ENCODE measurements around the gene HSD3B7.

HSD3B7 gene

DNA sequence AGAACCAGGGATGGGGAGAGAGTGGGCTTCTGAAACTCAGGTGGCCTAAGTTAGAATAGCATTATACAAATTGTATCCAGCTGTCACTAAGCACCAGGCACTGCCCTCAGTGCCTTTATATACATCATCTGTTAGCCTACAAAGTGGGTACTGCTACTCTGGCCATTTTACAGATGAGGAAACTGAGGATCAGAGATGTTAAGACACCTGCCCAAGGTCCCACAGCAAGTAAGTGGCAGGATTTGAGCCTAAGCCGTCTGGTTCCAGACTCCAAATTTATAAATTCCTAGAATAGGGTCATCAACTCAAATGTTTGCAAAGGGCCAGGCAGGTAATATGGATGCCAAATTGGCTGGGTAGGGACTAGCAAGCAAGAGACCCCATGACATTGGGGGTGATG lies 33.8 kb upstream of the HSD3B7 start:
- Mint-ChIP-seq H3K4me1 (peaks cover 26% of the 10 kb centered on the region), H3K36me3 (peaks cover 20% of the 10 kb centered on the region), H3K4me3 (peak overlapping the region; percentile 89), H3K9me3 (no peaks in the 10 kb centered on the region), H3K27ac (peak overlapping the region; percentile 91)
- DNase-seq (ENCODE audit: low spot score in 2 of 2) (no peak), ATAC-seq (no peak)

DNA sequence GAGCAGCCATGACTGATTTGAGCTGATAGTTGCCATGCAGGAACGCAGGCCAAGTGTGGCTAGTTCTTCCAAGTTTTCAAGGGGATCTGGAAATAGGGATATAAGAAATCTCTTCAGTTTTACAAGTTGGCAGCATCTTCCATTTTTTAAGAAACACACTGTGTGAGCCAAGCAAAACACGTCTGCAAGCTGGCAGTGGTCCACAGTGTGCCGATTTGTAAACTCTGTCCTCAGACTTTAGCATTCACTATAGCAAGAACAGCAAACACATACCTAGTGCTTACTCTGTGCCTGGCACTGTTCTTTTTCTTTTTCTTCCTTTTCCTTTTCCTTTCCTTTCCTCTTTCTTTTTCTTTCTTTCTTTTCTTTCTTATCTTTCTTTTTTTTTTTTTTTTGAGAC lies 33.3 kb upstream of the HSD3B7 start:
- no peak overlapping the region for H3K4me3 Mint-ChIP-seq
- no peak for ATAC-seq
- peaks cover 17% of the 10 kb centered on the region for H3K36me3 Mint-ChIP-seq
- H3K27ac Mint-ChIP-seq, result no peak overlapping the region
- H3K9me3 Mint-ChIP-seq, result no peaks in the 10 kb centered on the region
- H3K4me1 Mint-ChIP-seq, result peaks cover 30% of the 10 kb centered on the region
- DNase-seq (ENCODE audit: low spot score in 2 of 2), result no peak

- Mint-ChIP-seq H3K4me1 (peaks cover 30% of the 10 kb centered on the region), H3K9me3 (no peaks in the 10 kb centered on the region), H3K36me3 (peaks cover 24% of the 10 kb centered on the region), H3K27ac (no peak overlapping the region), H3K4me3 (no peak overlapping the region)
- ATAC-seq (no peak), DNase-seq (ENCODE audit: low spot score in 2 of 2) (no peak)
These were observed 31.9 kb upstream of the HSD3B7 start for GRCh38 chr16:30953111-30953510.

GRCh38 chr16:30953511-30954124 lies 31.4 kb upstream of the HSD3B7 start:
- H3K27ac Mint-ChIP-seq, result peak overlapping the region; percentile 56
- peak; percentile 43 for ATAC-seq
- H3K4me1 Mint-ChIP-seq, result peaks cover 34% of the 10 kb centered on the region
- DNase-seq (ENCODE audit: low spot score in 2 of 2), result peak; percentile 50 to 81
- no peak overlapping the region for H3K4me3 Mint-ChIP-seq
- H3K9me3 Mint-ChIP-seq, result no peaks in the 10 kb centered on the region
- peaks cover 28% of the 10 kb centered on the region for H3K36me3 Mint-ChIP-seq

DNA sequence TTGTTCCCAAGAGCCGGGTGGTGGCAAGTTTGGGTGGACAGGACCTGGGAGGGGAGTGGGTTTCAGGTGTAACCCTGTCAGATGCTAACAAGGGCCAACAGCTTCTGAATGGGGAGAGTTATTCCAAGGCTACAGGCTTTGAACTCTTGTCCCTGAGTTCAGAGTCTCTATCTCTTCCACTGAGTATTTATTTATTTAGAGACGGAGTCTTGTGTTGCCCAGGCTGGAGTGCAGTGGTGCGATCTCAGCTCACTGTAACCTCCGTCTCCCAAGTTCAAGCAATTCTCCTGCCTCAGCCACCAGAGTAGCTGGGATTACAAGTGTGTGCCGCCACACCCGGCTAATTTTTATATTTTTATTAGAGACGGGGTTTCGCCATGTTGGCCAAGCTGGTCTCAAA lies 30.0 kb upstream of the HSD3B7 start:
- Mint-ChIP-seq H3K4me3 (no peak overlapping the region), H3K9me3 (no peaks in the 10 kb centered on the region), H3K4me1 (peaks cover 42% of the 10 kb centered on the region), H3K36me3 (peaks cover 34% of the 10 kb centered on the region), H3K27ac (peak overlapping the region; percentile 56)
- DNase-seq (ENCODE audit: low spot score in 2 of 2) (no peak), ATAC-seq (no peak)

GRCh38 chr16:30956601-30957455 lies 28.2 kb upstream of the HSD3B7 start:
- peaks cover 47% of the 10 kb centered on the region for H3K36me3 Mint-ChIP-seq
- peak; percentile 82 to 95 for DNase-seq (ENCODE audit: low spot score in 2 of 2)
- H3K4me3 Mint-ChIP-seq, result peak overlapping the region; percentile 89
- H3K27ac Mint-ChIP-seq, result peak overlapping the region; percentile 99
- peaks cover 39% of the 10 kb centered on the region for H3K4me1 Mint-ChIP-seq
- peak; percentile 81 for ATAC-seq
- H3K9me3 Mint-ChIP-seq, result no peaks in the 10 kb centered on the region

- peak; percentile 92 to 98 for DNase-seq (ENCODE audit: low spot score in 2 of 2)
- peak within 1 kb of the TSS; percentile 99 for H3K27ac Mint-ChIP-seq
- H3K4me1 Mint-ChIP-seq, result peaks cover 39% of the 10 kb centered on the region
- H3K36me3 Mint-ChIP-seq, result peaks cover 55% of the 10 kb centered on the region
- peak within 1 kb of the TSS; percentile 89 for H3K4me3 Mint-ChIP-seq
- H3K9me3 Mint-ChIP-seq, result no peaks in the 10 kb centered on the region
- peak; percentile 91 for ATAC-seq
These were observed 27.4 kb upstream of the HSD3B7 start, which contains the start of gene SETD1A for GRCh38 chr16:30957456-30958174. Gene SETD1A, plus strand, starts transcription at chr16:30957754. Its CDS starts 978 bp downstream, at chr16:30958732.

DNA sequence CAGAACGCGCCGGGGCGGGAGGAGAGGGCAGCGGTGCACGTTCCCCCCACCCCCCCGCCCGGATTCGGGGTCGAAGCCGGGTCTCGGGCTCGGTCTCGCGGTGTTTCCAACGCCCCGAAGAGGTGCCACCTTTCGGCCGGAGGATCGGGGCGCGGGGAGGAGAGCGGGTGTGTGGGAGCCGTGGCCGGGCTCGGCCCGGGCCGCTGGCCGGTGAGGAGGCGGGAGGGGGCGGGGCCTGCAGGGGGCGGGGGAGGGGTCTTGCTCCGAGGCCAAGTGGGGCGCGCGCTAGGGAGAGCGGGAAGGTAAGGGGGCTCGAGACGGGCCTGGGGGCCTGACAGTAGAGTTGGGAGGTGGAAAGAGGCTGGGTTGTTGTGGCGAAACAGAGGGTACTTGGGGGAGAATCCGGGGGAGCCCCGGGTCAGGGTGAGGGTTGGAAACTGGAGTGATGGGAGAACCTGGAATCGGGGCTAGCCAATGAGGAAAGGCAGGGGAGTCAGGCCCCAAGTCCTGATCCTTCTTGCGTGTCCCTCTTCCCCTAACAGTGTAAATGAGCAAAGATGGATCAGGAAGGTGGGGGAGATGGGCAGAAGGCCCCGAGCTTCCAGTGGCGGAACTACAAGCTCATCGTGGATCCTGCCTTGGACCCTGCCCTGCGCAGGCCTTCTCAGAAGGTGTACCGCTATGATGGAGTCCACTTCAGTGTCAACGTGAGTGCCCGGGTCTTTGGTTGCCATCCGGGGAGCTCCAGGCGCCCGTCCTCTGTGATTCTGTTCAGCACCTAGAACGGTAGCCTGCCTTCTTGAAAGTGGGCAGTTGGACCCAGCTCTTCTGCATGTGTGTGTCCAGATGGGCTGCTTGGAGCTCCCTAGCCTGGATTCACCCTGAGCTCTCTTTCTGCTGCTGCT lies 26.6 kb upstream of the HSD3B7 start:
- Mint-ChIP-seq H3K36me3 (peaks cover 63% of the 10 kb centered on the region), H3K4me3 (peak overlapping the region; percentile 89), H3K27ac (peak overlapping the region; percentile 94), H3K9me3 (no peaks in the 10 kb centered on the region), H3K4me1 (peaks cover 37% of the 10 kb centered on the region)
- ATAC-seq (no peak), DNase-seq (ENCODE audit: low spot score in 2 of 2) (no peak)

DNA sequence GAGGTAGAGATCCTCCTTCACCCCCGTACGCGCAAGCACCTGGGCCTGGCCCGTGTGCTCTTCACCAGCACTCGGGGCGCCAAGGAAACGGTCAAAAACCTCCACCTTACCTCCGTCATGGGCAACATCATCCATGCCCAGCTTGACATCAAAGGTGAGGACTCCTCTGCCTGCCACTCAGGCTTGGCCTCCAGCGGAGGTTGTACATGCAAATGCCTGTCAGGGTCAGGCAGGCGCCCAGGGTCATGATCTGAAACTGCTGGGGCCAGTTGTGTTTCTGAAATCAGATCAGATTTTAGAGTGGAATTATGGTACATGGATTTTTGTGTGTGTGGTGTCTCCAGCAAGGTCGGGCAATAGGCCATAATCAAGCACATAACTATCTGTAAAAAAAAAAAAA lies 23.6 kb upstream of the HSD3B7 start:
- peaks cover 93% of the 10 kb centered on the region for H3K36me3 Mint-ChIP-seq
- H3K4me3 Mint-ChIP-seq, result no peak overlapping the region
- H3K27ac Mint-ChIP-seq, result no peak overlapping the region
- no peak for ATAC-seq
- H3K4me1 Mint-ChIP-seq, result peaks cover 35% of the 10 kb centered on the region
- no peaks in the 10 kb centered on the region for H3K9me3 Mint-ChIP-seq
- no peak for DNase-seq (ENCODE audit: low spot score in 2 of 2)

DNA sequence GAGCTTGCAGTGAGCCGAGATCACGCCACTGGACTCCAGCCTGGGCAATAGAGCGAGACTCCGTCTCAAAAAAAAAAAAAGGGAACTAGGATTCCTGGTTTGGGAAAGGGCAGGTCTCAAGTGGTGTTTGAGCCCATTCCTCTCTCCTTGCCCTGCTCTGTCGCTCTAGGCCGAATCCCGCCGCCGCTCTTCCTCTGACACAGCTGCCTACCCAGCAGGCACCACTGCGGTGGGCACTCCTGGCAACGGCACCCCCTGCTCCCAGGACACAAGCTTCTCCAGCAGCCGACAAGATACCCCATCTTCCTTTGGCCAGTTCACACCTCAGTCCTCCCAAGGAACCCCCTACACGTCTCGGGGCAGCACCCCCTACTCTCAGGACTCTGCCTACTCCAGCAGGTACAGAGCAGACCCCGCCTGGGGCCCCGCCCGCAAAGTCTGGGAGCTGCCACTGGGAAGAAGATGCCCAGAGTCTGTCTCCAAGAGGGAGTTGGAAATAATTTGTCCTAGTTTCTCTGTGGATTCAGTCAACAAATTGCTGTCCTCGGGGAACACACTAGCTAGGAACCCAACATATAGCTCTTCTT lies 21.0 kb upstream of the HSD3B7 start:
- H3K27ac Mint-ChIP-seq, result peak overlapping the region; percentile 65
- H3K36me3 Mint-ChIP-seq, result peaks cover 98% of the 10 kb centered on the region
- H3K4me1 Mint-ChIP-seq, result peaks cover 25% of the 10 kb centered on the region
- H3K9me3 Mint-ChIP-seq, result no peaks in the 10 kb centered on the region
- DNase-seq (ENCODE audit: low spot score in 2 of 2) (no peak), ATAC-seq (no peak)
- no peak overlapping the region for H3K4me3 Mint-ChIP-seq

- ATAC-seq (no peak), DNase-seq (ENCODE audit: low spot score in 2 of 2) (no peak)
- Mint-ChIP-seq H3K4me3 (no peak overlapping the region), H3K36me3 (peaks cover 98% of the 10 kb centered on the region), H3K9me3 (no peaks in the 10 kb centered on the region), H3K4me1 (peaks cover 18% of the 10 kb centered on the region), H3K27ac (peak overlapping the region; percentile 65)
These were observed 20.3 kb upstream of the HSD3B7 start for GRCh38 chr16:30964574-30965226.

DNA sequence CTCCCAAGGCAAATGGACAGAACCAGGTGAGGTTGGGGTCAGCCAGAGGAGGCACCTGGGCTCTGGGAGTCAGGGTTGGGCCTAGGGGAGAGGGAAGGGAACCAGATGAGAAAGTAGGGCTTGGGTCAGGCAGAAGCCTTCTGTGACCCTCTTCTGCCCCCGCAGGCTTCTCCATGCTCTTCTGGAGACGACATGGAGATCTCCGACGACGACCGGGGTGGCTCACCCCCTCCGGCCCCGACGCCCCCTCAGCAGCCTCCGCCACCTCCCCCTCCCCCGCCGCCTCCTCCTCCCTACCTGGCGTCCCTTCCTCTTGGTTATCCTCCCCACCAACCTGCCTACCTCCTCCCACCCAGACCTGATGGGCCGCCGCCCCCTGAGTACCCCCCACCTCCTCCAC lies 19.6 kb upstream of the HSD3B7 start:
- Mint-ChIP-seq H3K36me3 (peaks cover 98% of the 10 kb centered on the region), H3K27ac (peak overlapping the region; percentile 65)
- no peak for ATAC-seq

DNA sequence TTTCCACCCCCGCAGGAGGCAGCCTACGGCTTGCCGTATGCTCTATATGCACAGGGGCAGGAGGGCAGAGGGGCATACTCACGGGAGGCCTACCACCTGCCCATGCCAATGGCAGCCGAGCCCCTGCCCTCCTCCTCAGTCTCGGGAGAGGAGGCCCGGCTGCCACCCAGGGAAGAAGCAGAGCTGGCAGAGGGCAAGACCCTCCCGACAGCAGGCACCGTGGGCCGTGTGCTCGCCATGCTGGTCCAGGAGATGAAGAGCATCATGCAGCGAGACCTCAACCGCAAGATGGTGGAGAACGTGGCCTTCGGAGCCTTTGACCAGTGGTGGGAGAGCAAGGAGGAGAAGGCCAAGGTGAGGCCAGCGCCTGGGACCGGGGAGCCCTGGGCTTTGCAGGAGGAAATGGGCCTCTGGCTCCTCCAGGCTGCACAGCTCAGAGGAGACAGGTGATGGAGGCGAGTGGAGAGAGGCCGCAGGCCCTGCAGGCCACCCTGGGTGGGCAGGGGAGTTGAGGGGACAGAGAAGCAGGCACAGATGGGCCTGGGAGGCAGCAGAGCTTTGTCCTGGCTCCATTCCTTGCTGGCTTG lies 18.9 kb upstream of the HSD3B7 start:
- Mint-ChIP-seq H3K27ac (peak overlapping the region; percentile 90), H3K4me1 (peaks cover 12% of the 10 kb centered on the region), H3K36me3 (peaks cover 98% of the 10 kb centered on the region), H3K4me3 (no peak overlapping the region), H3K9me3 (no peaks in the 10 kb centered on the region)
- DNase-seq (ENCODE audit: low spot score in 2 of 2) (no peak), ATAC-seq (no peak)

More for the DNA sequence above, 19.6 kb upstream of the HSD3B7 start:
- Mint-ChIP-seq H3K9me3 (no peaks in the 10 kb centered on the region), H3K4me3 (no peak overlapping the region), H3K4me1 (peaks cover 10% of the 10 kb centered on the region)
- no peak for DNase-seq (ENCODE audit: low spot score in 2 of 2)

DNA sequence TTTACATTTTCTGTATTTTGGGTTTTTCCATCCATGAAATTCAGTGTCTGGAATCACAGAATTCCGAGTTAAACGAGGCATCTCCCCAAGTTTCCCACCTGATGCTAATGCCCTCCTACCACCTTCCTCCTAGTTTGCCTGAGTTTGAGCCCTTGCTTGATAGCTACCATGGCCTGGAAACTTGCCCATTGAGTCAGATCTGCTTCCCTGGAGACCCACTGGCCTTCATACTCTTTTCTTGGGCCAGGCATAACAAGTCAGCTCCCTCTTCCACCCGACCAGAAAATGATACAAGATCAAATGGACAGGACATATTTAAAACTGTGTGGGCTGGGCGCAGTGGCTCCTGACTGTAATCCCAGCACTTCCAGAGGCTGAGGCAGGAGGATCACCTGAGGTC lies 17.2 kb upstream of the HSD3B7 start:
- peaks cover 18% of the 10 kb centered on the region for H3K4me1 Mint-ChIP-seq
- H3K36me3 Mint-ChIP-seq, result peaks cover 98% of the 10 kb centered on the region
- DNase-seq (ENCODE audit: low spot score in 2 of 2) (no peak), ATAC-seq (no peak)
- H3K9me3 Mint-ChIP-seq, result no peaks in the 10 kb centered on the region
- H3K4me3 Mint-ChIP-seq, result no peak overlapping the region
- H3K27ac Mint-ChIP-seq, result no peak overlapping the region

Data from stimulated activated effector memory CD8-positive, alpha-beta T cell treated with anti-CD3 and anti-CD28 coated beads, Interleukin-12 subunit alpha, Interleukin-12 subunit beta, amount 100 ng/mL, for 72 hours (primary cell).